ENCODE data around the gene TSSK6.

GRCh38 chr19:19506592-19506991 lies 8.8 kb downstream of the TSSK6 start:
- no peak for TF ChIP-seq CTCF (IDR thresholded peaks at IDR 0.05; ENCODE audit: low read depth, low read length)
- no peak for TF ChIP-seq EZH2phosphoT487 (IDR thresholded peaks at IDR 0.05; ENCODE audit: low read depth)
